HCT116 (cell line): ENCODE results near the gene AMPD3. TPM values are rescaled to one million over a fixed set of nuclear protein-coding genes. Genes with fewer than 3 reads are reported as not detected.

Experiments
- ATAC-seq: fragments of 200-7000 bp; cut with Tn5 transposase; 2 replicates; pipeline ENCODE4 v1.9.1; 2020; ENCODE audit warnings: mild to moderate bottlenecking, moderate library complexity
- BruUV-seq: library from RNA; stranded (reverse); fragments of 400-500 nt; replicated peaks from 2 replicates; lab custom pipeline; 2021; lab: Mats Ljungman, UMichigan
- CTCF ChIA-PET: fragments of 300-600 bp; sonication (Branson Sonifier 250); formaldehyde crosslinking; loops from one replicate; lab custom pipeline; 2021; ENCODE audit warnings: antibody characterized with exemption; lab: Charles Lee
- POLR2A ChIA-PET: fragments of 300-600, 350-600 bp; sonication (Branson Sonifier 250); formaldehyde crosslinking; loops from one replicate; lab custom pipeline; 2021; ENCODE audit warnings: antibody characterized with exemption; lab: Charles Lee
- RAD21 ChIA-PET, 2 experiments: fragments of 300-600 bp; sonication (Branson Sonifier 250); formaldehyde crosslinking; loops; one replicate each; lab custom pipeline; 2023; ENCODE audit warnings: low total read pairs in 2 of 2; ENCODE audit not compliant: uncharacterized antibody in 2 of 2, unreplicated experiment in 2 of 2, low non-redundant PET in 1 of 2; lab: Charles Lee
- DNase-seq: peaks from one replicate; pipeline ENCODE4 v3.0.0-alpha.2; 2010; ENCODE audit warnings: low read depth, low spot score
- H2AFZ ChIP-seq: fragments of 200-600 bp; shearing (Covaris generic), sonication (generic); 2 replicates; pipeline ENCODE4 v1.6.1; 2017; ENCODE audit warnings: low read depth, mixed run types, mixed read lengths, antibody characterized with exemption, low read length; ENCODE audit not compliant: poor library complexity, severe bottlenecking
- H3K27ac ChIP-seq: 2 replicates; pipeline ENCODE4 v1.5.1; 2012; ENCODE audit warnings: low read depth, low read length
- H3K27me3 ChIP-seq: fragments of 200-600 bp; sonication (generic); 2 replicates; pipeline ENCODE4 v1.6.1; 2016; ENCODE audit warnings: mixed run types, low read length, mixed read lengths; ENCODE audit not compliant: insufficient read depth
- H3K36me3 ChIP-seq, 2 experiments: fragments of 200-500 bp in 1 of 2; fragments of 200-600 bp in 1 of 2; sonication (Bioruptor generic) in 1 of 2; sonication (generic) in 1 of 2; 2 replicates each; pipeline versions ENCODE4 v1.5.1 to v1.6.1; 2014 to 2016; ENCODE audit warnings: low read length in 2 of 2, inconsistent platforms in 1 of 2, mixed read lengths in 1 of 2, mixed run types in 1 of 2; ENCODE audit not compliant: insufficient read depth in 2 of 2, control insufficient read depth in 1 of 2
- H3K4me1 ChIP-seq, 2 experiments: fragments of 200-600 bp in 1 of 2; sonication (generic) in 1 of 2; 2 replicates each; pipeline versions ENCODE4 v1.5.1 to v1.6.1; 2012 to 2017; ENCODE audit warnings: low read length in 2 of 2, inconsistent platforms in 1 of 2, mild to moderate bottlenecking in 1 of 2, mixed read lengths in 1 of 2, mixed run types in 1 of 2, moderate library complexity in 1 of 2; ENCODE audit not compliant: insufficient read depth in 2 of 2, control insufficient read depth in 1 of 2
- H3K4me2 ChIP-seq: fragments of 200-600 bp; sonication (generic); 2 replicates; pipeline ENCODE4 v1.6.1; 2017; ENCODE audit warnings: mixed run types, low read length, mixed read lengths
- H3K4me3 ChIP-seq, 2 experiments: fragments of 200-600 bp in 1 of 2; sonication (generic) in 1 of 2; replicated peaks in 1 of 2; 2 replicates each; pipeline ENCODE4 v1.5.1; 2011 to 2016; ENCODE audit warnings: low read length in 2 of 2, control low read depth in 1 of 2, low read depth in 1 of 2, mild to moderate bottlenecking in 1 of 2, mixed read lengths in 1 of 2, mixed run types in 1 of 2
- H3K79me2 ChIP-seq: fragments of 200-600 bp; sonication (generic); 2 replicates; pipeline ENCODE4 v1.6.1; 2017; ENCODE audit warnings: mild to moderate bottlenecking, mixed run types, low read length, moderate library complexity, mixed read lengths; ENCODE audit not compliant: insufficient read depth
- H3K9ac ChIP-seq: fragments of 200-600 bp; sonication (generic); 2 replicates; pipeline ENCODE4 v1.6.1; 2016; ENCODE audit warnings: low read length, mixed read lengths
- H3K9me2 ChIP-seq: fragments of 200-600 bp; sonication (generic), shearing (Covaris generic); 2 replicates; pipeline ENCODE4 v1.6.1; 2017; ENCODE audit warnings: mixed run types, mild to moderate bottlenecking, moderate library complexity; ENCODE audit not compliant: insufficient read depth
- H3K9me3 ChIP-seq, 2 experiments: fragments of 200-500 bp in 1 of 2; fragments of 200-600 bp in 1 of 2; sonication (Bioruptor generic) in 1 of 2; sonication (generic) in 1 of 2; 2 replicates each; pipeline ENCODE4 v1.6.1; 2014 to 2017; ENCODE audit warnings: low read length in 2 of 2, mixed read lengths in 2 of 2, inconsistent platforms in 1 of 2, low read depth in 1 of 2, mild to moderate bottlenecking in 1 of 2, mixed run types in 1 of 2, moderate library complexity in 1 of 2; ENCODE audit not compliant: control insufficient read depth in 1 of 2, insufficient read depth in 1 of 2
- H4K20me1 ChIP-seq: fragments of 200-600 bp; sonication (generic), shearing (Covaris generic); 2 replicates; pipeline ENCODE4 v1.6.1; 2017; ENCODE audit warnings: mixed run types, mild to moderate bottlenecking, moderate library complexity; ENCODE audit not compliant: insufficient read depth
- CEBPB ChIP-seq: IDR thresholded peaks from 2 replicates; pipeline ENCODE4 v1.6.1; 2012; ENCODE audit warnings: low read depth
- EZH2phosphoT487 ChIP-seq: fragments of 200-600 bp; IDR thresholded peaks from 2 replicates; pipeline ENCODE4 v1.6.1; 2018; ENCODE audit warnings: antibody characterized with exemption, borderline replicate concordance
- FOSL1 ChIP-seq: IDR thresholded peaks from 2 replicates; pipeline ENCODE4 v1.6.1; 2012; ENCODE audit warnings: low read depth
- MAX ChIP-seq: IDR thresholded peaks from 2 replicates; pipeline ENCODE4 v1.6.1; 2012
- SIN3A ChIP-seq: IDR thresholded peaks from 2 replicates; pipeline ENCODE4 v1.6.1; 2012; ENCODE audit warnings: low read depth
- SP1 ChIP-seq: IDR thresholded peaks from 2 replicates; pipeline ENCODE4 v1.6.1; 2012; ENCODE audit warnings: low read depth
- SRF ChIP-seq: IDR thresholded peaks from 2 replicates; pipeline ENCODE4 v1.6.1; 2012; ENCODE audit warnings: low read depth
- YY1 ChIP-seq: IDR thresholded peaks from 2 replicates; pipeline ENCODE4 v1.6.1; 2011; ENCODE audit warnings: low read length, low read depth, moderate library complexity, mild to moderate bottlenecking; ENCODE audit not compliant: insufficient replicate concordance; ENCODE audit errors: extremely low read depth
- ZBTB33 ChIP-seq: IDR thresholded peaks from 2 replicates; pipeline ENCODE4 v1.6.1; 2011; ENCODE audit warnings: mild to moderate bottlenecking, low read length, moderate library complexity; ENCODE audit not compliant: insufficient replicate concordance; ENCODE audit errors: extremely low read depth
- ZNF274 ChIP-seq: fragments of 200-500 bp; sonication (Bioruptor generic); IDR thresholded peaks from 2 replicates; pipeline ENCODE4 v1.6.1; 2014; ENCODE audit warnings: mild to moderate bottlenecking, low read depth, low read length, inconsistent platforms
- intact Hi-C: fragments of 100-400 bp; cut with micrococcal nuclease; formaldehyde crosslinking; loops from 2 replicates; pipeline ENCODE4 v1.10.0; 2022
- total RNA-seq: library from RNA; stranded (reverse); gene quantifications from one replicate; pipeline ENCODE4 v1.2.1, GENCODE V29; 2021; ENCODE audit not compliant: unreplicated experiment
- TF ChIP-seq, protein P1 (sequence below), 3 experiments: fragments of 200-600 bp in 1 of 3; sonication (generic) in 1 of 3; IDR thresholded peaks in 2 of 3; conservative IDR thresholded peaks in 1 of 3; 2 replicates each; pipeline ENCODE4 v1.5.1; 2012 to 2017; ENCODE audit warnings: low read depth in 2 of 3, low read length in 2 of 3, antibody characterized with exemption in 1 of 3, borderline replicate concordance in 1 of 3, control low read depth in 1 of 3, mild to moderate bottlenecking in 1 of 3, mixed read lengths in 1 of 3, mixed run types in 1 of 3, moderate library complexity in 1 of 3; ENCODE audit not compliant: insufficient read depth in 1 of 3

Gene AMPD3
- total RNA-seq, 1 experiment from 2014 or later = 25.9 TPM

DNA sequence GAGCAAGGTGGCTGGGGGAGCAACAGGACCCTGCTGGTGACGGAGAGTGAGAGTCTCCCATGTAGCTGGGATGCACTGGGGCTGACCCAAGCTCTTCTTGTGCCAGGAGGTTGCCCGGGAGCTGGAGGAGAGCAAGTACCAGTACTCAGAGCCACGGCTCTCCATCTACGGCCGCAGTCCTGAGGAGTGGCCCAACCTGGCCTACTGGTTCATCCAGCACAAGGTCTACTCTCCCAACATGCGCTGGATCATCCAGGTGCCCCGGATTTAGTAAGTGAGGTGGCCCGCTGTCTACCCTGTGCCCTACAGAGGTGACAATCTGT, 40.4 kb downstream of the AMPD3 start:
- no peaks in the 10 kb centered on the region for H3K9me3 ChIP-seq
- peaks cover 3 to 59% of the 10 kb centered on the region in 2 experiments for H3K36me3 ChIP-seq
- H3K27ac ChIP-seq = no peak overlapping the region
- ATAC-seq = no peak
- no peak overlapping the region for H3K4me3 ChIP-seq
- H4K20me1 ChIP-seq = no peaks in the 10 kb centered on the region
- ChIA-PET CTCF (no interaction called here), POLR2A (interaction anchor here (0.8 kb wide), 1 partner anchor 1903 kb away, joined by 3 read pairs; no protein-coding TSS in a partner anchor), RAD21 (interaction anchor here in 1 of 2 experiments (1.3 kb wide), 1 partner anchor 89 kb away, joined by 3 read pairs; no protein-coding TSS in a partner anchor)
- H3K27me3 ChIP-seq = no peaks in the 10 kb centered on the region
- H3K9ac ChIP-seq = no peak overlapping the region
- no TSS peak for BruUV-seq
- no peak for DNase-seq
- intact Hi-C loops = no loop called here
- peaks cover 21% of the 10 kb centered on the region; the same call in 1 of the 2 replicates for H3K79me2 ChIP-seq
- H2AFZ ChIP-seq = no peak overlapping the region
- peaks cover 13 to 19% of the 10 kb centered on the region in 2 experiments for H3K4me1 ChIP-seq
- TF ChIP-seq SIN3A (no peak), ZNF274 (no peak), SRF (no peak)
- TF ChIP-seq, protein P1, sequence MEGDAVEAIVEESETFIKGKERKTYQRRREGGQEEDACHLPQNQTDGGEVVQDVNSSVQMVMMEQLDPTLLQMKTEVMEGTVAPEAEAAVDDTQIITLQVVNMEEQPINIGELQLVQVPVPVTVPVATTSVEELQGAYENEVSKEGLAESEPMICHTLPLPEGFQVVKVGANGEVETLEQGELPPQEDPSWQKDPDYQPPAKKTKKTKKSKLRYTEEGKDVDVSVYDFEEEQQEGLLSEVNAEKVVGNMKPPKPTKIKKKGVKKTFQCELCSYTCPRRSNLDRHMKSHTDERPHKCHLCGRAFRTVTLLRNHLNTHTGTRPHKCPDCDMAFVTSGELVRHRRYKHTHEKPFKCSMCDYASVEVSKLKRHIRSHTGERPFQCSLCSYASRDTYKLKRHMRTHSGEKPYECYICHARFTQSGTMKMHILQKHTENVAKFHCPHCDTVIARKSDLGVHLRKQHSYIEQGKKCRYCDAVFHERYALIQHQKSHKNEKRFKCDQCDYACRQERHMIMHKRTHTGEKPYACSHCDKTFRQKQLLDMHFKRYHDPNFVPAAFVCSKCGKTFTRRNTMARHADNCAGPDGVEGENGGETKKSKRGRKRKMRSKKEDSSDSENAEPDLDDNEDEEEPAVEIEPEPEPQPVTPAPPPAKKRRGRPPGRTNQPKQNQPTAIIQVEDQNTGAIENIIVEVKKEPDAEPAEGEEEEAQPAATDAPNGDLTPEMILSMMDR (IDR thresholded peaks at IDR 0.05 in 2 of 3, conservative IDR thresholded peaks at IDR 0.05 in 1 of 3; ENCODE audit: borderline replicate concordance in 1 of 3, insufficient read depth in 1 of 3, low read depth in 2 of 3, low read length in 2 of 3) = no peak
- no peak overlapping the region for H3K4me2 ChIP-seq
- no peaks in the 10 kb centered on the region for H3K9me2 ChIP-seq

DNA sequence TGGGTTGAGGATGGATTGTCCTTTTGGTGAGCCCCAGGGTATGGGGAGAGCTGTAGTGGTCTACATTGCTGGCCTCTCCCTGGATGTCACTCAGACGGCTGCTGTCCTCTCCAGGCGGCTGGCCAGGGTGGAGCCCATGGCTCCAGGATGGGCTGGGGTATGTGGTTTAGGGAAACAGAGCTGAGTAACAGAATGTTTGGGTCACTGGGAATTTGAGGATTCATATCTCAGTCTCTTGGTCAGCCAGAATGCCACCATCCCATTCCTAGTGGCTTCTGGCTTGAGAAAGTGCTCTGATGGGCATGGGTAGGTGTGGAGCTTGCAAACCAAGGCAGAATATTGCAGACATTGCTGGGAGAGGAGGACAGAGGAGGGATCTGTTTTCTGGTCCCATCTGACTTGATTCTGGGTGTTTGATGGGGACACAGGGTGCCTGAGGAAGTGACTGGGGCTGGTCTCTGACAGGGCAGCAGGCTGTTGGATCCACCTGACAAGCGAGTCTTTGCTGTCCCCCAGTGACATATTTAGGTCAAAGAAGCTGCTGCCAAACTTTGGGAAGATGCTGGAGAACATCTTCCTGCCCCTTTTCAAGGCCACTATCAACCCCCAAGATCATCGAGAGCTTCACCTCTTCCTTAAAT, 41.4 kb downstream of the AMPD3 start:
- Histone ChIP-seq H3K9ac (no peak overlapping the region), H3K36me3 (peaks cover 6 to 66% of the 10 kb centered on the region in 2 experiments), H4K20me1 (no peaks in the 10 kb centered on the region), H3K27me3 (no peaks in the 10 kb centered on the region), H3K79me2 (peaks cover 15% of the 10 kb centered on the region; the same call in 1 of the 2 replicates), H3K9me3 (no peaks in the 10 kb centered on the region), H3K4me2 (no peak overlapping the region), H3K9me2 (no peaks in the 10 kb centered on the region), H3K4me1 (peaks cover 3 to 9% of the 10 kb centered on the region in 2 experiments), H3K27ac (no peak overlapping the region), H3K4me3 (no peak overlapping the region), H2AFZ (no peak overlapping the region)
- ChIA-PET RAD21 (no interaction called here), CTCF (no interaction called here), POLR2A (interaction anchor here (0.8 kb wide), 1 partner anchor 1904 kb away, joined by 3 read pairs; no protein-coding TSS in a partner anchor)
- intact Hi-C loops = no loop called here
- no peak for ATAC-seq
- BruUV-seq = no TSS peak
- no peak for DNase-seq
- TF ChIP-seq FOSL1 (no peak), EZH2phosphoT487 (no peak), SP1 (no peak), MAX (no peak), SRF (no peak), ZNF274 (no peak), ZBTB33 (no peak), CEBPB (no peak), YY1 (no peak)
- TF ChIP-seq, protein P1 (IDR thresholded peaks at IDR 0.05 in 2 of 3, conservative IDR thresholded peaks at IDR 0.05 in 1 of 3; ENCODE audit: borderline replicate concordance in 1 of 3, insufficient read depth in 1 of 3, low read depth in 2 of 3, low read length in 2 of 3) = no peak
